GM18951 (cell line): ENCODE results near the gene ADAD2.

Experiments
- POLR2A ChIP-seq: IDR thresholded peaks from 4 replicates; pipeline ENCODE4 v1.6.1; 2011; ENCODE audit warnings: mild to moderate bottlenecking; ENCODE audit not compliant: insufficient read length, insufficient read depth; ENCODE audit errors: extremely low read depth
- in situ Hi-C: fragments of 300-500 bp; cut with MboI; formaldehyde crosslinking; loops from one replicate; pipeline ENCODE4 v1.12.0; 2022; ENCODE audit warnings: low sequenced_read_pairs, mixed read lengths, inconsistent platforms; ENCODE audit not compliant: unreplicated experiment

ADAD2 gene

DNA sequence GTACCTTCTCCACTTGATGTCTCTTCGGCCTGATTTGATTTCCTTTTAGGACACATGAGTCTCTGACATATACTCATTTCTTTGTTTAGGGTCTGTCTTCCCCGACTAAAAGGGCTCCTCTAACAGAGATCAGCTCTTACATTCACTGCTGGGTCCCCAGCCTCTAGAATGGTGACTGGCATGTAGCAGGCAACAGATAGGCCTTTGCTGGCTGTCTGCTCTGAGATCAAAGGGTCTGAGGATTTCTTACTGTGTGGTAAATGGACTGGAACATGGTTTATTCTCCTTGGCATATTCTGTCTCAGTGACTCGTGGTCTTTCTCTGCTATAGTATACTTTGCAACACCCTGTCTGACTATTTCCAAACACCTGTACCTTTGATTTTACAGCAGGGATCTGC, 29.2 kb upstream of the ADAD2 start:
- in situ Hi-C loops: no loop called here
- TF ChIP-seq POLR2A: no peak

- in situ Hi-C loops: no loop called here
Measured at GRCh38 chr16:84165746-84166145, 25.2 kb upstream of the ADAD2 start.

DNA sequence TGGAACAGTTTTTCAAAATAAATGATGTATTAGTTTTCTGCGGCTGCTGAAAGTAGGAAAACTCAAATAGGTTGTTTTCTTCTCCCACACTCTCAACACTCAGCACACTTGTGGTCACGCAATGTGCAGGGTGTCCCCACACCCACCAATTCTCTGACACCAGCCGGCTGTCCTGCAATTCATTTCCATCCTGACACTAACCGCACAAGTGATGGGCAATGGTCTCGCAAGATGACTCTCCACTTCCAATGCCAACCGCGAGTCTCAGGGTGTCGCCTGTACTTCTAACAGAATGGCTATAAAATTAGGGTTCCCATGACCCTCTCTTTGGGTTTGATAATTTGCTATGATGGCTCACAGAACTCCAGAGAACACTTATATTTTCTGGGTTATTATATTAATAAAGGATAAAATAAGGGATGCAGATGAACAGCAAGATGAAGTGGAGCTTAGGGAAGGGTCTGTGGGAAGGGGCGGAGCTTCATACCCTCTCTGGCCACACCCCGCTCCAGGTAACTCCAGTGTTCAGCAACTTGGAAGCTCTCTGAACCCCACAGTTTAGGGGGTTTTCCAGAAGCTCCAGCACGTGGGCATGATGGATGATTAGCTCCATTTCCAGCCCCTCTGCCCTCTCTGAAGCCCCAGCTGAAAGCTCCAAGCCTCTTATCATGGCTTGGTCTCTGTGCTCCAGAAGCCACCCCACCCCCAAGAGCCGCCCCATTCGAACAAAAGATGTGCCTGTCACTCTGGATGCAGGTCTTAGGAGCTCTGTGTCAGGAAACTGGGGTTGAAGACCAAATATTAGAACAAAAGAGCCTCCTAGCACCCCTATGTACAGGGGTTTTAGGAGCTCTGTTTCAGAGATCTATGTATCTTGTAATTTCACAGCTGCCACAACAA, 23.9 kb upstream of the ADAD2 start:
- TF ChIP-seq POLR2A: no peak
- in situ Hi-C loops: no loop called here

More at GRCh38 chr16:84165746-84166145, 25.2 kb upstream of the ADAD2 start:
- TF ChIP-seq POLR2A: no peak

DNA sequence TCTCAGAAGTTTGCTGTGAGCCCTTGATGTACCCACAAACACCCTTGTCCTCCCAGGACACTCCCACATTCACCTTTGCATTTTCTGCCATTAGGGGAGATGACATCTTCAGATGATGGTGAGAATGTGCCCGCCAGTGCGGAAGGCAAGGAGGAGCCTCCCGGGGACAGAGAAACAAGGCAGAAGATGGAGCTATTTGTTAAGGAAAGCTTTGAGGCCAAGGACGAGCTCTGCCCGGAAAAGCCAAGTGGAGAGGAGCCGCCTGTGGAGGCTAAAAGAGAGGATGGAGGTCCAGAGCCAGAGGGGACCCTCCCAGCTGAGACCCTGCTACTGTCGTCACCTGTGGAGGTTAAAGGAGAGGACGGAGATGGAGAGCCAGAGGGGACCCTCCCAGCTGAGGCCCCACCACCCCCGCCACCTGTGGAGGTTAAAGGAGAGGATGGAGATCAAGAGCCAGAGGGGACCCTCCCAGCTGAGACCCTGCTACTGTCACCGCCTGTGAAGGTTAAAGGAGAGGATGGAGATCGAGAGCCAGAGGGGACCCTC, 21.1 kb upstream of the ADAD2 start:
- TF ChIP-seq POLR2A: no peak
- in situ Hi-C loops: no loop called here

- in situ Hi-C loops: no loop called here
- TF ChIP-seq POLR2A: no peak
Measured at GRCh38 chr16:84174396-84174795, 16.6 kb upstream of the ADAD2 start.

DNA sequence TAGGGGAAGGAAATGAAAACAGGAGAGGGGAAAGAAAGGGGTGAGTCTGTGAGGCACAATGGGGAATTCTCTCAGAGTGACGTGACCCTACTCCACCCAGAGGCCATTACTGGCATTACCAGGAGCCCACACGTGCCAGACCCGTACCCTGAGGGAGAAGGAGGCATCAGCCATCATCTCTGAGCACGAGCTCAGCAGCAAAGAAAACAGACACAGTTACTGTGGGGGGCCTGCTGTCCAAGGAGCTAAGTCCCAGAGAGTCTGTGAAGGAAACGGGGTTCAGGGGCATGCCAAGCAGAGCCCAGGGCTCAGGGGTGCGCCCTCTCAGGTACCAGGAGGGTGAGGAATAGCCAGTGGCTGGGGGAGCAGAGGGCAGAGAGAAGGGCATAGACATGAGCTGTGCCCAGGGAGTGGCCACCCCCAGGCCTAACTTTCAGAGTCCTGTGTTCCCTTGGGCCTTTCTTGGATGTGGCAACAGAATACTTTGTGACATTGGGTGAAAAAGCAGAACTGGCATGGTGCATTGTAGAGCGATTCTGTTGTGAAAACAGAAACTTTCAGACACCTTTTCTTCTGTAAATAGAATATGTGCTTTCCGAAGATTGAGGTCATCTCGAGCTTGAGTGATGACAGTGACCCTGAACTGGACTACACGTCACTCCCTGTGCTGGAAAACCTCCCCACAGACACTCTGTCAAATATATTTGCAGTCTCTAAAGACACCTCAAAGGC, 15.4 kb upstream of the ADAD2 start:
- no peak for TF ChIP-seq POLR2A
- in situ Hi-C loops: loop anchor here (25.0 kb wide), 1 partner anchor 213 kb away; the partner anchor contains the start of genes NECAB2 and OSGIN1

GRCh38 chr16:84176192-84177053, 14.5 kb upstream of the ADAD2 start:
- TF ChIP-seq POLR2A: no peak
- in situ Hi-C loops: loop anchor here (25.0 kb wide), 1 partner anchor 214 kb away; the partner anchor contains the start of genes NECAB2 and OSGIN1

- no peak for TF ChIP-seq POLR2A
- in situ Hi-C loops: loop anchor here (25.0 kb wide), 1 partner anchor 215 kb away; the partner anchor contains the start of genes NECAB2 and OSGIN1
Measured at GRCh38 chr16:84177741-84178073, 13.2 kb upstream of the ADAD2 start.

- in situ Hi-C loops: loop anchor here (25.0 kb wide), 1 partner anchor 216 kb away; the partner anchor contains the start of genes NECAB2 and OSGIN1
- no peak for TF ChIP-seq POLR2A
Measured at GRCh38 chr16:84178146-84178765, 12.7 kb upstream of the ADAD2 start.

DNA sequence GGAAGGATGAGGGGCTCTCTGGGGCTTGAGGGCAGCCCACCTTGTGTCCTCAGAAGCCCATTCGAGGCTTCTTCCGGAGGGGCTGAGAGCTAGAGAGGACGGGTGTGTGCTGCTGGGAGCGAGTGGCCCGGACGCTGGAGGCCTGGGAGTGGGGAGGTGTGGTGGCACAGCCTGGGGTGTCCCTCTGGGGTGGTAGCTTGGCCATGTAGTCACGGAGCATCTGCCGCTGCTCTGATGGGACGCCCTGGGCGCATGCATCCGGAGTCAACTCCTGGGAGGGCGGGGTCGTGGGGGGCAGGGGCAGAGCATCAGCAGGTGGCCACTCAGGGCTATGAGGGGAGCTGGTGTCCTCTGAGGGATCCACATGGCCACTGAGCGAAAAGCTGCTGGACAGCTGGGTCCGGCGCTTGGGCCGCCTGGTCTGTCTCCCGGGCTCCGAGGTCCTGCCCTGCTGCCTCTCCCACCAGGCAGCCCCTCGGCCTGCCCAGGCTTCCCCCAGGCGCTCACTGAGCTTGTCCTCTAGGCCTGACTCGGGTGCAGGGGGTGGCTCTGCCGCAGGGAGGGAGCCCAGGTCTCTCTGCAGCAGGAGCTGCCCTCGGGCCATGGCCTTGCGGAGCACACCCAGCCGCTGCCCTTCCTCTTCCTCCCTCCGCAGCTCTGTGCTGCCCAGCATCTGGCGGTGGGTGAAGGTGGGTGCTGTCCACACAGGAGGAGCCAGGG, 11.9 kb upstream of the ADAD2 start:
- TF ChIP-seq POLR2A: no peak
- in situ Hi-C loops: loop anchor here (25.0 kb wide), 1 partner anchor 217 kb away; the partner anchor contains the start of genes NECAB2 and OSGIN1

DNA sequence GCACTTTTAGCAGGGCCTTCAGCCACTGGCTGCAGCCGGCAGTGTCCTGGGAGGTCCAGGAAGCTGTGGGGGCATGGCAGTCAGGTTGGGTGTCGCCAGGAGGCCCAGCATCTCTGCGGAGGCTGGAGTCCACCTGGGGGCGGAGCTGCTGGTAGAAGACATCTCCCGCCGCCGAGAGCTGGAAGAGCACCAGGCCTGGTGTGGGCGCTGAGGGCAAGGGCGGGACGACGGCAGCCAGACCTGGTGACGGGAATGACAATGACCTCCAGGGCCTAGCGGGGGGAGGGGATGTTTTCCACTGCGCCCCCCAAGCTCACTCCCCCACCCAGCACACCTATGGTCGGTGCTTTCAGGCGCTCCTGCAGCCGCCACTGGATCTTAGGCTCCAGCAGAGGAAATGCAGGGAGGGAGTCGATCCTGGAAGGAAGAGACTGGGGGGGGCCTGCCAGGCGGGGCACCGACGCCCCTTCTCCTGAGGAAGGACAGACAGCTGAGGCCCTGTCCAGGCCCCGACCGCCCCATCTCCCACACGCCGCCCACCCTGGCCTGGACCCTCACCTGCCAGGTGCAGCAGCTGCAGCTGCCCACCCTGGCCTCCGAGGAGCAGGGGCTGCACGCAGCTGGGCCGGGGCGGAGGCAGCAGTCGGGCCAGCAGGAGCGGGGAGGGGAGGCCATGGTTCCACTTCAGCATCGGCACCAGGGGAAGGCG, 11.2 kb upstream of the ADAD2 start:
- in situ Hi-C loops: loop anchor here (25.0 kb wide), 1 partner anchor 217 kb away; the partner anchor contains the start of genes NECAB2 and OSGIN1
- no peak for TF ChIP-seq POLR2A
